OCI-LY1 (cell line): ENCODE data around the gene ACTR8.

Experiments
- H2AFZ ChIP-seq: fragments of 200-600 bp; sonication (generic), shearing (Covaris generic); 2 replicates; pipeline ENCODE4 v1.6.0; 2014; ENCODE audit warnings: antibody characterized with exemption, mild to moderate bottlenecking, low read length
- H3F3A ChIP-seq: fragments of 200-600 bp; sonication (generic), shearing (Covaris generic); 2 replicates; pipeline ENCODE4 v1.6.0; 2014; ENCODE audit warnings: mild to moderate bottlenecking, antibody characterized with exemption, low read length, moderate library complexity; ENCODE audit not compliant: insufficient read depth
- H3K27ac ChIP-seq: fragments of 200-600 bp; sonication (generic); 2 replicates; pipeline ENCODE4 v1.5.1; 2014; ENCODE audit warnings: low read length, mixed run types, mild to moderate bottlenecking, low read depth; ENCODE audit not compliant: poor library complexity, severe bottlenecking
- H3K27me3 ChIP-seq: fragments of 200-600 bp; sonication (generic); 2 replicates; pipeline ENCODE4 v1.6.0; 2014; ENCODE audit warnings: antibody characterized with exemption, mild to moderate bottlenecking, low read length, moderate library complexity; ENCODE audit not compliant: insufficient read depth
- H3K36me3 ChIP-seq: fragments of 200-600 bp; sonication (generic); 2 replicates; pipeline ENCODE4 v1.6.1; 2014; ENCODE audit warnings: mild to moderate bottlenecking, antibody characterized with exemption, low read length, moderate library complexity, mixed read lengths; ENCODE audit not compliant: insufficient read depth
- H3K4me1 ChIP-seq: fragments of 200-600 bp; sonication (generic); 2 replicates; pipeline ENCODE4 v1.5.1; 2014; ENCODE audit warnings: mild to moderate bottlenecking, low read length, moderate library complexity; ENCODE audit not compliant: insufficient read depth, severe bottlenecking
- H3K4me2 ChIP-seq: fragments of 200-600 bp; sonication (generic), shearing (Covaris generic); 2 replicates; pipeline ENCODE4 v1.6.1; 2014; ENCODE audit warnings: low read length
- H3K4me3 ChIP-seq: fragments of 200-600 bp; sonication (generic); 2 replicates; pipeline ENCODE4 v1.5.1; 2014; ENCODE audit warnings: low read length, low read depth, mild to moderate bottlenecking, mixed read lengths; ENCODE audit not compliant: poor library complexity, severe bottlenecking
- H3K79me2 ChIP-seq: fragments of 200-600 bp; shearing (Covaris generic); 2 replicates; pipeline ENCODE4 v1.6.1; 2016; ENCODE audit warnings: mixed run types, low read length, mixed read lengths; ENCODE audit not compliant: insufficient read depth
- H3K9ac ChIP-seq: fragments of 200-600 bp; sonication (generic), shearing (Covaris generic); 2 replicates; pipeline ENCODE4 v1.6.1; 2014; ENCODE audit warnings: mild to moderate bottlenecking, low read length, mixed read lengths
- H3K9me2 ChIP-seq: fragments of 200-600 bp; sonication (generic), shearing (Covaris generic); 2 replicates; pipeline ENCODE4 v1.6.1; 2014; ENCODE audit warnings: low read depth, mild to moderate bottlenecking, low read length, mixed read lengths
- H3K9me3 ChIP-seq: fragments of 200-600 bp; shearing (Covaris generic); 2 replicates; pipeline ENCODE4 v1.6.1; 2014; ENCODE audit warnings: low read length, mixed read lengths
- H4K20me1 ChIP-seq: fragments of 200-600 bp; sonication (generic), shearing (Covaris generic); 2 replicates; pipeline ENCODE4 v1.6.0; 2016; ENCODE audit warnings: mild to moderate bottlenecking, low read length; ENCODE audit not compliant: insufficient read depth
- EZH2 ChIP-seq: fragments of 200-600 bp; sonication (generic), shearing (Covaris generic); IDR thresholded peaks from 2 replicates; pipeline ENCODE4 v1.8.0; 2017; ENCODE audit warnings: borderline replicate concordance, mixed run types, mild to moderate bottlenecking, antibody characterized with exemption, low read length, moderate library complexity, mixed read lengths
- TF ChIP-seq, protein P1 (sequence below): fragments of 200-600 bp; sonication (generic), shearing (Covaris generic); IDR thresholded peaks from 2 replicates; pipeline ENCODE4 v1.5.1; 2017; ENCODE audit warnings: mild to moderate bottlenecking, antibody characterized with exemption, low read length, moderate library complexity, mixed read lengths

Gene ACTR8

DNA sequence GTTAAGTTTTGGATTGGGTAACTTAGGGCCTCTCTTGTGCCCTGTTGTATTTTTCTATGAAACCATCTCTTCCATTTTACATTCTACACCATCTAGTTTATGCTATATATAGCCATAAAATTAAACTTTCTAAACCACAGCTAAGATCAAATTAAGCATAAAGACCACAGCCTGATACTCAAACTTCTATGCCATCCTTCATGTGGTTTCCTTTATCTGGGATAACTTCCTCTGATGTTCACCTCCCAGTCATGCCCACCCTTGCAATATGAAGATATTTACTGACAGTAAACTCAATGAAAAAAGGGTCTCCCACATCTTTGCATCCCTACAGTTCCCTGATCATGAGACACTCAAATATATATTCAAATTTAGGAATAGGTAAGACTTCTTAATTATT is 5.5 kb upstream of the ACTR8 start:
- Histone ChIP-seq H3K27me3 (no peaks in the 10 kb centered on the region), H3K4me2 (no peak overlapping the region), H3F3A (no peaks in the 10 kb centered on the region), H3K79me2 (peaks cover 37% of the 10 kb centered on the region), H3K4me1 (peaks cover 24% of the 10 kb centered on the region), H3K9ac (no peak overlapping the region), H3K4me3 (no peak overlapping the region), H2AFZ (no peak overlapping the region), H4K20me1 (no peaks in the 10 kb centered on the region), H3K9me3 (no peaks in the 10 kb centered on the region), H3K36me3 (peaks cover 44% of the 10 kb centered on the region), H3K27ac (no peak overlapping the region), H3K9me2 (no peaks in the 10 kb centered on the region)
- TF ChIP-seq, protein P1, sequence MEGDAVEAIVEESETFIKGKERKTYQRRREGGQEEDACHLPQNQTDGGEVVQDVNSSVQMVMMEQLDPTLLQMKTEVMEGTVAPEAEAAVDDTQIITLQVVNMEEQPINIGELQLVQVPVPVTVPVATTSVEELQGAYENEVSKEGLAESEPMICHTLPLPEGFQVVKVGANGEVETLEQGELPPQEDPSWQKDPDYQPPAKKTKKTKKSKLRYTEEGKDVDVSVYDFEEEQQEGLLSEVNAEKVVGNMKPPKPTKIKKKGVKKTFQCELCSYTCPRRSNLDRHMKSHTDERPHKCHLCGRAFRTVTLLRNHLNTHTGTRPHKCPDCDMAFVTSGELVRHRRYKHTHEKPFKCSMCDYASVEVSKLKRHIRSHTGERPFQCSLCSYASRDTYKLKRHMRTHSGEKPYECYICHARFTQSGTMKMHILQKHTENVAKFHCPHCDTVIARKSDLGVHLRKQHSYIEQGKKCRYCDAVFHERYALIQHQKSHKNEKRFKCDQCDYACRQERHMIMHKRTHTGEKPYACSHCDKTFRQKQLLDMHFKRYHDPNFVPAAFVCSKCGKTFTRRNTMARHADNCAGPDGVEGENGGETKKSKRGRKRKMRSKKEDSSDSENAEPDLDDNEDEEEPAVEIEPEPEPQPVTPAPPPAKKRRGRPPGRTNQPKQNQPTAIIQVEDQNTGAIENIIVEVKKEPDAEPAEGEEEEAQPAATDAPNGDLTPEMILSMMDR = no peak
- no peak for TF ChIP-seq EZH2

DNA sequence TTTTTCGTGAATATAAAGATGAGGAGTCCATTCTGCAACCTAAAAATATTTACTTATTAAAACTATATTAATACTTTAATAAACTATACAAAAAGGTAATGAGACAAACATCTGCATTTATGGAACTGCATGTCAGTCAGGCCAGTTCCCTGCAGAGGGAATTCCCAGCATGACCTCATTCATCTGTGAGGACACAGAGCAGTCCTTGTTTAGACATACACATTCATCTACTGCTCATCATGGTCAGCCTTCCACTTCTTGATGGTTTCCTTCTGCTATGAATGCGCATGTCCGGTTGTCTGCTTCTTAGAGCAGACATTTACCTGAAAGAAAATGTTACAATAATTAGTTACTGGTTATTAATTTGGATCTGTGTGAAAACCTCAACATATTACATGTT is 3.3 kb upstream of the ACTR8 start:
- Histone ChIP-seq H3K27me3 (no peaks in the 10 kb centered on the region), H3K27ac (no peak overlapping the region), H3K4me2 (no peak overlapping the region), H3K79me2 (peaks cover 26% of the 10 kb centered on the region), H3K9me3 (no peaks in the 10 kb centered on the region), H4K20me1 (no peaks in the 10 kb centered on the region), H2AFZ (no peak overlapping the region), H3K9me2 (no peaks in the 10 kb centered on the region), H3K4me1 (peaks cover 23% of the 10 kb centered on the region), H3K9ac (no peak overlapping the region), H3F3A (no peaks in the 10 kb centered on the region), H3K4me3 (no peak overlapping the region), H3K36me3 (peaks cover 44% of the 10 kb centered on the region)
- TF ChIP-seq, protein P1 = no peak
- TF ChIP-seq EZH2 = no peak

DNA sequence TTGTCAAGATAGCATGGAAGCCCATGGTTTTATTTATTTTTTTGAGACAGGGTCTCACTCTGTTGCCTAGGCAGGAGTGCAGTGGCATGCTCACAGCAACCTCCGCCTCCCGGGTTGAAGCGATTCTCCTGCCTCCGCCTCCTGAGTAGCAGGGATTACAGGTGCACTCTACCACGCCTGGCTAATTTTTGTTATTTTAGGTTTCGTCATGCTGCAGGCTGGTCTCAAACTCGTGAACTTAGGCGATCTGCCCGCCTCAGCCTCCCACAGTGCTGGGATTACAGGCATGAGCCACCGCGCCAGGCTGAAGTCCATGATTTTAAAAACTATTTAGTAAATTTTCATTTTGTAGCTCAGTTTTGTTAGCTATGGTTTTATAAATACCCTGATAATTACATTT is 2.7 kb upstream of the ACTR8 start:
- Histone ChIP-seq H3K9ac (no peak overlapping the region), H3F3A (no peaks in the 10 kb centered on the region), H3K4me3 (no peak overlapping the region), H3K9me2 (no peaks in the 10 kb centered on the region), H3K79me2 (peaks cover 20% of the 10 kb centered on the region), H3K4me2 (no peak overlapping the region), H4K20me1 (no peaks in the 10 kb centered on the region), H3K27ac (no peak overlapping the region), H3K27me3 (no peaks in the 10 kb centered on the region), H2AFZ (no peak overlapping the region), H3K4me1 (peaks cover 18% of the 10 kb centered on the region), H3K36me3 (peaks cover 50% of the 10 kb centered on the region), H3K9me3 (no peaks in the 10 kb centered on the region)
- TF ChIP-seq EZH2 = no peak
- TF ChIP-seq, protein P1 = no peak
